ENCODE measurements around the gene AUTS2.

The AUTS2 gene

DNA sequence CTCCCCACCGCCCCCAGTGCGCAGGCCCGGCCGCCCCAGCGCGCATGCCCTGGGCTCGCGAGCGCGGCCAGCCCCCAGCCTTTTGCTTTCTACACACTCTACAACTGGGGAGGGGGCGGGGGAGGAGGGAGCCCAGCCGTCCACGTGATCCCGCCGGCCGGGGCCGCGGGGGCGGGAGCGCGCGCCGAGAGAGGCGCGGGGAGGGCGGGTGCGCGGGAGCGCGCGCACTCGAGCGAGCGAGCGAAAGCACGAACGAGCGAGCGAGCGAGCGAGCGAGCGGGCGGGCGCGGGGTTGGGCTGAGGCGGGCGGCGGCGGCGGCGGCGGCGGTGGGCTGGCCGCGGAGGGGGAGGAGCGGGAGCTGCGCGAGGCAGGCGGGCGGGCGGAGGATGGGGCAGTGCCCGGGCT lies at the start of gene AUTS2:
Gene AUTS2, plus strand, starts transcription at position 395 of the 406 bp plus-strand sequence. CDS start 1,179 bp downstream, outside the sequence.
- DNase-seq: peak; percentile 24

DNA sequence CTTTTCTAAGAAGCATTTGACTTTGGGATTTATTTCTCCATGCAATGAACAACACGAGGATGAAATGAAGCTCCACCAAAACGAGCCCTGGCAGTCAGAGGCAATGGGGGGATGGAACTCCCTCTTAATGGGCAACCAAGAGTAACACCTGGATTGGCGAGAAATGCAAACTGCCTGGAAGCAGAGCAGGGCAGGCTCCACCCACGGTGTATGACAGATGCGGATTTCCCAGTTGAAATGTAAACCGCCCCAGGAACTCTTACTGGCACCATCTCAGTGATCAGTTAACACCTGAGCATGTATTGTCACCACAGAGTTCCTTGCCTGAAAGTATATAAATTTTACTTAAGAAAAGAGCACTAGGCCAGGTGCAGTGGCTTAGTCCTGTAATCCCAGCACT lies 47.3 kb upstream of the AUTS2 start:
- DNase-seq: no peak

DNA sequence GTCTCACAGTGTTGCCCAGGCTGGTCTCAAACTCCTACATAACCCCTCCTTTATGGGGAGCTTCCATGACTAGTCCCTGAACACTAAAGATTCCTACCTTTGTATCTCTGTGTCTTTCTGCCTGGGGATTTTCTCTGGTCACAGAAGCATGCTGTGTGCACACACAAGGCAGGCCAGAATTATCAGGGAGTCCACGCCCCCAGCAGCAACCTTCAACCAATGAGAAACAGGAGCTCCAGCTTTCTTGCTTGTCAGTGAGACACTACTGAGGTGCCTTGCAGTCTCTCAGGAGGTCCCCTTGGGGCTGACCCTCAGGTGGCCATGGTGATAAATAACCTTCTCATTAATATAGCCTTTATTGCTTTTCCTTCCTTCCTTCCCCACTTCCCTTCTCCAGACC lies 45.1 kb upstream of the AUTS2 start:
- no peak for DNase-seq

DNA sequence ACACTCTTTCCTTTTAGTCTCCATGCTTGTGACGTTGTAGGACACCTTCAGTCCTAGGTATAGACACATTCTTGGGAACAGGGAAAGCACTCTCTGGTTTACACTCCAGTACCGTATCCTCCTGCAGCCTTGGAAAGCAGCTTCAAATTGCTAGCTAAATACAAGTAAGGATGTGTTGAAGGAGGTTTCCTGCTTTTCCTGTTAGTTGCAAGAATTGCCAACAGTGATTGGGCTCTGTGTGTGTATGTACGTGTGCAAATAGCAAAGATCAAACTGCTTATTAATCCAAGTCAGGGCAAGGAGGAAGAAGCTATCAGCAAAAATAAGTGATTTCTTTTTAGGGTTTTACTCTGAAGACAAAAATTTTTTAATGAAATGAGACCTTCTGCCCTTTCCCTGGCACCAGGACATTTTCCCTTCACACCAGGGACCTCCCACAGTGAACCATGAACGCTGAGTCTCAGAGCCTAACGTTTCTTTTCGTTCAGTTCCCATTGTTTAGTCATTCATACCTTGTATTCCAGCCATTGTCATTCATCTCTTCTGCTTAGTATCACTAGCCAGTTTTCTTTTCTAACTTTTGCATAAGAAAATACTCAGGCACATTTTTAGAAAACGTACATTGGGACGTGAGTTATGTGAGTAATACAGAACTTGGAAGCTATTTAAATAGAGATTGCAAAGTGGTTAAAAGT lies 36.9 kb upstream of the AUTS2 start:
- no peak for DNase-seq

DNA sequence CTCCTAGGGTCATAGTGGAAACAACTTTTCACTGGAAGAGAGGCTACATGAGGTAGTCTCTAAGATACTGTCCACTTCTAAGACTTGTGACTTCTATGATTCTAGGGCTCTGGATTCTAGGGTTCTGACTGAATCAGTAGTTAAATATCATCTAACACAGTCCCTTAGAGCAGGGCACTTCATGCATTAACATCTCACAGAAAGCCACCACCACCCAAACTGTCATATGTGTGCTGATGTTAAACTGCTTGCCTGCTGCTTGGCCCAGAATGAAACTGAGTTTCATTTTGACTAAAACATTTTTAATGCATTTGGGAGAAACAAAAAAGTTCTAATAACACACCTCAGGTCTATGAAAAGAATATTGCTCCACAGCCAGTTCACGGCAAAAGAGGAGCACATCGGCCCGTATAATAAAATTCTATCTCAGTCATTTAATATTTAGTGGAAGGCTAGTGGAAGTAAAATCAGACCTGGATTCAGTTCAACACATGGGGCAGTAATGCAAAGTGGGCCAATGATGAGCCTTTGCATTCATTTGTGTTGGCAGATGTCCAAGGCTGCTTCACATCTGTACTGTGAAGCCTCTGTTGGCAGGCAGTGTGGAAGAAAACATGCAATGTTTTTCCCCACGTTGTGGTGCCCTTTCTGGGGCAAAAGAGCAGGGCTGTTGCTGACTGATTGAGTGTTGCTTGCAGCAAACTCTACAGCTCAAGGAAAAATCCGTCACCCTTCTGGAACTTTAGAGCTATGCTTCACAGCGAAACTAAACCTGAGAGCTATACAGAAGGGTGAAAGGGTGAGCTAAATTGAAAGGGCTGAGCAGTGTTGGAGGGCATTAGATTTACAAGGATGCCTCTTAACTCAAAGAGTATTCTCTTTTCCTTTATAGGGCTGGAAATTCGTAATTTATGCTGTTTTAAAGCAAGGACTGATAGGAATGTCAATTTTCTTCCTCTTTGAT lies 33.5 kb upstream of the AUTS2 start:
- no peak for DNase-seq

DNA sequence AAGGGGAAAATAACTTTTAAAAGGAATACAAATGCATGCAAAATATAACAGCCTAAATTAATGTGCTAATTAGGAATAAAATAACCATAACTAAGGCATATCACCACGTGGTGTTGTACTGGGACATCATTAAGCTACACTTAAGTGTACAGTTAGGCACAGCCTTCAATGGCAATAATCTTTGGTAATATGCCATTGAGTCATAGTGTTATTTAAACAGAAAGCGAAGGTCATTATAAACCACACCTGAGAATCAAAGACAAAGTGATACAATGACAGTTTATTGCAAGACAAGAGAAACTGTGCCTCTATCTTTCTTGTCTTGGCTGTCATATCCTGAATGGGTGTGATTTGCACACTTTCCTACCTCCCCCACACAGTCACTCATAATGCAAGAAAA lies 30.5 kb upstream of the AUTS2 start:
- DNase-seq: no peak

DNA sequence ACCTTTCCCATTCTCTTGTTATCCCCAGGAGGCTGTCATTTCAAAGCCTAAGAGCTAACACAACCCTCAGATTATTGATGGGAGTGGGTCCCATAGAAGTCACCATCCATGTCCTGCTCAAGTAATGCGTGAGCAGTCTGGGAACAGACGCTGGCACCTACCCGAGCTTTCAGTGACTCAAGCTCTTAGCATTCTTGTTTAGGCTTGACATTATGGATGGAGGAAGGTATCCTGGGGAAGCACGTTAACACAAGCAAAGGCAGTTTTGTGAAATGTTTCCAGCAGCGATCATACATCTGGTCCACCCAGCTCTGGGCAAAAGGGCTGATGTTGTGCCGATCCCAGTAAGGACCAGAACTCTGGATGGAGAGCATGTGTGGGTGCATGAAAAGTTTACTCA lies 30.0 kb upstream of the AUTS2 start:
- DNase-seq: no peak

DNA sequence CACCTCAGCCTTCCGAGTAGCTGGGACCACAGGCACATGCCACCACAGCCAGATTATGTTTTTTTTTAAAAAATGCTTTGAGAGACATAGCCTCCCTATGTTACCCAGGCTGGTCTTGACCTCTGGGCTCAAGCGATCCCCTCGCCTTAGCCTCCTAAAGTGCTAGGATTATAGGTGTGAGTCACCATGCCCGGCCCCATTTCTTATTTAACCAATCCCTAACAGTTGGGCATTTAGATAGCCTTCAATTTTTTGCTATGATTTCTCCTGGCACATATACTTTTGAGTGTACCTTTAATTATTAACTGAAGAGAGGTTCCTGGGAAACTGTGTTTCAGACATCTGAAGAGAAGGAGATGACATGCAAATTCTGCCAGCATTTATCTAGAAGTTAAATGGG lies 22.6 kb upstream of the AUTS2 start:
- no peak for DNase-seq

DNA sequence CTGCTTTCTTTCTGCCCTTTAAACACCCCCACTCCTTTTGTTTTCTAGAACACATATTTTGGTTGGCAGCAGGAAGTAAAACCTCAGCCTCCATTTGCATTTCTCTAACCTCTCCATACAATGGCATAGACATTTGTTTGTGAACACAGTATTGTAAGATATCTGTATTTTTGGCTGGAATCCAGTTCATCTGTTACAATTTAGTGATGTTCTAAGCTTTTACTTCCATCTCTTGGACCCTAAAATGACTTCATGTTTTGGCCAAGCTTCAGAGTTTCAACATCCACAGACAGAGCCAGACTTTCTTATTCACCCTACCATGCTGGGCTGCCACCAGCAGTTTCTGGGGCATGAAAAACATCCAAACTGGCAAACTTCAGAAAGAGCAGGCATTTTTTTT lies 21.1 kb upstream of the AUTS2 start:
- DNase-seq: no peak

DNA sequence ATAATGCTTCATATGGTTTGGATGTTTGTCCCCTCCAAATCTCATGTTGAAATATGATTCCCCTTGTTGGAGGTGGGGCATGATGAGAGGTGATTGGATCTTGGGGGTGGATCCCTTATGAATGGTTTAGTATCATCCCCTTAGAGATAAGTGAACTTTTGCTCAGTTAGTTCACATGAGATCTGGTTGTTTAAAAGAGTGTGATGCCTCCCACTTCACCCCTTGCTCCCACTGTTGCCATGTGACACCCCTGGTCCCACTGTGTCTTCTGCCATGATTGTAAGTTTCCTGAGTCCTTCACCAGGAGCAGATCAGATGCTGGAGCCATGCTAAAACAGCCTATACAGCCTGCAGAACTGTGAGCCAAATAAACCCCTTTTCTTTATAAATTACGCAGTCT lies 13.1 kb upstream of the AUTS2 start:
- DNase-seq: no peak

DNA sequence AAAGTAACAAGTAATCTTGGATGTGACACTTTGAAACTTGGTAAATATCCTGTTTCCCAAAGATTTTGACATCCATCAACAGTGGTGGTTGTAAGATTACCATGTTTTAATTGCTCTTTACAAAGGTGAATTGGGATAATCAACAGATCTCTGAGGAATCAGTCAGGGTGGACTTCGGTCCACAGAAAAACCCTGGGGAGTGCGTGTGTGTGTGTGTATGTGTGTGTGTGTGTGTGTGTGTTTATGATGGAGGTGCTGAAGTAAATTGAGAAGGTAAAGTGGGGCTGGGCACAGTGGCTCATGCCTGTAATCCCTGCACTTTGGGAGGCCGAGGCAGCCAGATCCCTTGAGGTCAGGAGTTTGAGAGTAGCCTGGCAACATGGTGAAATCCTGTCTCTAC lies 12.0 kb upstream of the AUTS2 start:
- no peak for DNase-seq

DNA sequence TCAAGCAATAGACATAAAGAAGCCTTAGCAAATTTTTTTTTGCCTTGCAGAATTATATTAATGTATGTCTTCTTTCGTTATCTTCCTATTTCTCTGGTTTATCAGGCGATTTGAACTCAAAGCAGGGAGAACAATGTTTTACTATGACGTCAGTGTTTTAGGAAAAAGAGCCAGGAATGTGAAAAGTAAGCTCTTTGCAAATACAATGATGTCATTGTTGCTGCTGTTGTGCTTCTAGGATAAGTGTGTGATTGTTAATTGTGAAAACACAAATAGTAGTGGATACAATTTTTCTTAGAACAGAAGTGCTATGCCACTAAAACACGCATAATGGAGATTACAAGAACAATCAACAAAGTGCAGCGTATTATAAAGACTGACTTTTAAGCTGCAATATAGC lies 9.5 kb upstream of the AUTS2 start:
- no peak for DNase-seq

DNA sequence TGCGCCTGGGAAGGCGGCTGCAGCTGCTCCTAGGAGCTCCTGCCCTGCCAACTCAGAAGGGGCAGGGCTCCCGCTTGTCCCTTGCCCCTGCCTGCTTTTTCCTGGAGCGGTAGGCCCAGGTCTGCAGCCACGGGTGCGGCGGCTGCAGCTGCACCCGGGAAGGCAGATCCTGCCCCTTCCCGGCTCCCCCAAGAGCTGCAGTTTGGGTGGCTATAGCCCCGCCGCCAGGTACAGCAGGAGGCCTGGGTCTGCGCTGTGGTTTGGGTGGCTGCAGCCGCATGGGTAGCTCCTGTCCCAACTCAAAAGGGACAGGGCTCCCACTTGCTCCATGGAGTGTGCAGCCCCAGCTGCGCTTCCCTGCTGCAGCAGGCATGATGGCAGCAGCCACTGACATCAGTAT lies 6.5 kb upstream of the AUTS2 start:
- DNase-seq: no peak

DNA sequence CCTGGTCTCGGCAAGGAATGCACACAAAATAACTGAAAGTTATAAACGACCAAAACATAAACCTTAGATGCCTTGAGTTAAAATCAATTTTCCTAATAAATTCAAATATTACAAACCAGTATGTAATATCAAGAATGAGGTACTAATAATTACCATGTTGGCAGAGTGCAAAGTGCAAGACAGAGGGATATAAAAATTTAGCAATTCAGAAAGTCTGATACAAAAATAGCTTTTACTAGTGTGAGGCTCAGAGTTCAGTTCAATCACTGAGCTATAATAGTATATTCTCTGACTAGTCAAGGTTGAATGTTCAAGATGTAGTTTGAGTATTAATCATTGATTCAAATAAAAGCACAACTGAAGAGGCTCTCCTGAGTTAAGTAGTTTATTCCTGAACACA lies 4.8 kb upstream of the AUTS2 start:
- DNase-seq: no peak

DNA sequence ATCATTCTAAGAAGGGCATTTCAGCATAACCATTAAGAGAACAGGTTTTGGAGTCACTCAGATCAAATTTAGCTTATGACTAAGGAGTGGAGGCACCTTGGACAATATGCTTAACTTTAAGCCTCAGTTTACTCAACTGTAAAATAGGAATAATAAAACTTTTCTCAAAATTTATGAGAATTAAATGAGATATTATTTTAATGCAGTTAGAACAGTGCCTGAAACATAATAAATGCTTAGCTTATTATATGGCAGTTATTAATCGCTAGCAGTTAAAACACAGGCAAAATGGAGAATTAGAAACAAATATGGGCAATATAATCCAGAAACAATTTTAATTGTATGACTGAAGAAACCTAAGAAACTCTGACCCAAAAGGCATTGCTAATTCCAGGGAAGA lies 2.9 kb upstream of the AUTS2 start:
- DNase-seq: no peak

DNA sequence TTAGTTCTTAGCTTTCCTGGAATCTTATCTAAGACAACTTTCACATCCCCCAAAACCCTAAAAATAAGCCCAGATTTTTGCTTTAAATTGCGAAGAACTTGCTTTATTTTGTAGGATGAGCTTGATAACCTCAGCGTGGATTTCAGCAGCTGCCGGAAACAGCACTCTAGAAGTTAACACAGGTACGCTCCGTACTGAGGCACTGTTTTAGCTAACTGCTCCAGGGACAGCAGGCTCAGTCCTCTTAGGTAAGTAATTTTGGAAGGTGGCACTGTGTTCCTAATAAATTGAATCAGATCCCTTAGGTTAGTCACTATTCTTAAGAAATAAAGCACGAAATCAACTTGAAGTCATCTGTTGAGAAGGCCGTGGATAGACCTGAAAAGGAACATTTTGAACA lies 2.2 kb upstream of the AUTS2 start:
- no peak for DNase-seq

DNA sequence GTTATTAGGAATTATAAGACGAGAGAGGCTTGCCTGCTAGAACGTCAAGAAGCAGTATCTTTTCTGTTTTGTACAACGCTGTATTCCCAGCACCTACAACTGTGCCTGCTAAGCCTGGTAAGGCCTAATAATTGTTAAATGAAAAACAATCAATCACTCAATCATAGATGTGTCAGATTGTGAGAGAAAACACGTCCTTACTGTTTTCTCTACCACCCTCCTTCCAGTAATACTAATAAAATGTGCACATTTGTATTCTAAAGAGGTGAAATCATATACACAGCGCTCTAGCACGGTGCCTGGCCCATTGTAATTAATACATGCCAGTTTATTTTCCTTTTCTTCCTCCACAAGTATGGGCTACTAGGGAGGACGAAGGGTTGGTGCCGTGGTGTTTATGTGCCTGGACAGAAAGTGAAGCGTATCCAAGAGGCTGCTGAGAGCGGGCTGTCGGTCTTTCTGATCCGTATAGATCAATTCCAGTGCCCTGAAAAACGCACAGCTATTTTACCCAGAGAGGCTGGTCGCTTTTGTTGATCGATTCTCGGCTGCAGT lies 1.5 kb upstream of the AUTS2 start:
- no peak for DNase-seq

DNA sequence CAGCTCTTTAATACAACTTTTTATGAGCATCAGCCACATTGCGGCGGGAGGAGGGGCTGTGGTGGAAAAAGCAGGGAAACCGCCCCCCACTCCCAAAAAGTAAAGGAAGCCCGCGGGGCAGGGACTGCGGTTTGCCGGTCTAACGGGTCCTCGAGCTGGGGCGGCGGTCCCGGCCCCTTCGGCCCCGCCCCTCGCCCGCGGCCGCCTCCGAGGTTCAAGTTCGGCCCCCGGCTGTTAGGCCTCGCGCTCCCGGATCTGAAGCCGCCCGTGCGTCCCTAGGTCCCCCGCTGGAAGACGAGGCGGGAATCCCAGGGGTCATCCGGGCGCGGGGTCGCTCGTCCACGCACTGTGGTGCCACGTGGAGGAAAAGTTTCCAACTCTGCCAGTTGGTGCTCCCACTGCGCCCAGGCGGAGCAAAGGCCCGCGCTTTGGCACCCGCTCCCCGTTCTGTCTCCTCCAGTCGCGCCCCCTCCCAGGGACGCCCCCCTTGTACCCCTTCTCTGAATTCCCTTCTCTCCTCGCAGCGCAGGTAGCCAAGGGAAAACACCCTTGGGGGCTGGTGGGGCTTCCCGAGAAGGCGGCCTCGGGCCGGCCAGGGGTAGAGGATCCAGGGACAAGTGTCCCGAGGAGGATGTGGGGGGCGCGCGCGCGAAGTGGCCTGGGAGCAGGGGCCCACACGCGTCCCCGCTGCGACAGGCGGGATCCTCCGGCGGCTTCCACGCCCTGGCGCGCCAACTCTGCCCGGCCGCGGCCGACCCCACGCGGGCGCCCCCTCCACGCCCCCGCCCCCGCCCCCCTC lies 798 bp upstream of the AUTS2 start:
- DNase-seq: no peak

DNA sequence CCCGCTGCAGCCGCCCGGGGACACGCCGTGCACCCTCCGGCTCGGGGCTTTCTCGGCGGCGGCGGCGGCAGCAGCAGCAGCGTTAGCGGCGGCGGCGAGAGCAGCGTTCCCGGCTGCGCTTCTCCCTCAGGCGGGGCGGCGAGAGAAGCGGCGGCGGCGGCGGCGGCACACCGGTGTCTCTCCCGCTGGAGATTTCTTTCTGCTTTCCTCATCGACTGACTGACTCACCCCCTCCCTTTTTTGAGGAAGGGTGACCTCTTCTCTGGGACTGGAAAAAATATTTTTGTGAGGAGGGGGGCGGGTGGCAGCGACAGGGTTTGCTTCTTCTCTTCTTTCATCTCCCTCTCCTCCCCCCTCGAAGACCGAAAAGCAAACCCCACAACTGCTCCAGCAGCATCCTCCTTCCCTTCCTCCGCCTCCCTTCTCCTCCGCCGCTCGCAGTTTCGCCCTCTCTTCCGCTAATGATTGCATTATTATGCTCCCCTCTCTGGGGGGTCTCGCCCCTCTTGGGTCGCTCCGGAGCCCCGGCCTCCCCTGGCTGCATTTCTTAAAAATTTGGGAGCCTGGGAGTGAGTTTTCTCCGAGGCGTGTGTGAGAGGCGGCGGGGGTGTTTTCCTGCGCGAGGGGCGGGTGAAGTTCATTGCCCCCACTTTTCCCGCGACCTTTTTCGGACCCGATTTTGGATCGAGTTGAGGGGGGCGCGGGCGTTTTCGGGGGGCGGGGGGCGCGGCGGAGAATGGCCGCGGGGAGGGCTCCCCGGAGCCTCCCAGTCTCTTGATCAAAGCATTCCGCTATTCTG lies 411 bp downstream of the AUTS2 start:
- no peak for DNase-seq

DNA sequence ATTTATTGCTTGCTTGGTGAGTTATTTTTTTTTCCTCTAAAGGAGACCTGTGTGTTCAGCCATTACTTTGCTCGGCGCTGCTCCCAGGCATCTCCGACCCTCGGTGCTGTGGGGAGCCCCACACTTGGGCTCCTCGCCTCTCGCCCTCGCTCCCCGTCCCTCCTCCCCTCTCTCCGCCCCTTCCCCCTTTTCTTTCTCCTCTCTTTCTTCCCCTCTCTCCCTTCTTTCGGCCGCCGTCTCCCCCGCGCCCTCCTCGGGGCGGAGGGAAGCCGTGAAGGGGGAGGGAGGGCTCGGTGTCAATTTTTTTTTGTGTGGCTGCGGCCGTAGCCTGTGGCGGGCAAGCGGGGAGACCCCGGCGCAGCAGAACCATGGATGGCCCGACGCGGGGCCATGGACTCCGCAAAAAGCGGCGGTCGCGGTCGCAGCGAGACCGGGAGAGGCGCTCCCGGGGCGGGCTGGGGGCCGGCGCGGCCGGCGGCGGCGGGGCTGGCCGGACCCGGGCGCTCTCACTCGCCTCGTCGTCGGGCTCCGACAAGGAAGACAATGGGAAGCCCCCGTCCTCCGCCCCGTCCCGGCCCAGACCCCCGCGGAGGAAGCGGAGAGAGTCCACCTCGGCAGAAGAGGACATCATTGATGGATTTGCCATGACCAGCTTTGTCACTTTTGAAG lies 1.1 kb downstream of the AUTS2 start:
- no peak for DNase-seq

DNA sequence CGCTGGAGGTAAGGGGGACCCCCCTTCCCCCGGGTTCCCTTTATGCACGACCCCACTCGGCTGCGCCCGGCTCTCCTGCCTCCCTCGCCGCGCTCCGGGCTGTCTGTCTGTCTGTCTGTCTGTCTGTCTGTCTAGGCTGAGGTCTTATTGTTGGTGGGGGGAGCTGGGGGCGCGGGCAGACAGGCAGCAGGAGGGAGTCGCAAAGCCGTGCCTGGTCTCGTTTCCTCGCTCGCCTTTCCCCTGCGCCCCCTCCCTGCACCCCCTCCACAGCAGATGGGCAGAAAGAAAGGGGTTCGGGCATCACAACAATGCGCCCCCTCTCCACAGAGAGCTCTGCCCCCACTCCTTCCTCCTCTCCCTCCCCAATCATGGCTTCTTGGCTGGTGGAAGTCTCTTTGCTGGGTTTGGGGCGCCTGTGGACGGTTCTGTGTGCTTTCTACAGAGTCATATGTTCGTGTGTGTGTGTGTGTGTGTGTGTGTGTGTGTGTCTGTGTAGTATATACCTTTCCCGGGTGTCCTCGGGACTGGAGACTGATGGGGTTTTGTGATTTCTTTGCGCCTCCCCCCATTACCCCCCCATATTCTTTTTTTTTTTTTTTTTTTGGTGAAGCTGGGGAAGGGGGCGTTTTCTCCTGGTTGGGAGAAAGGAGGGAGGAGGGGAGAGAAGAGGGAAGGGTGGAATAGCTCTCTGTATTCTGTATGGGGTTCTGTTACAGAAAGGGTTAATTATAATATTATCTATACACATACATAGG lies 1.9 kb downstream of the AUTS2 start:
- no peak for DNase-seq
